ENCODE results near the gene SCYL1.

SCYL1 gene

GRCh38 chr11:65524741-65525545 is at the start of gene SCYL1:
SCYL1 (plus strand) TSS chr11:65525083; CDS start chr11:65525154, 71 bp downstream.
- DNase-seq (ENCODE audit: low spot score) = peak; percentile 98

- no peak for DNase-seq (ENCODE audit: low spot score)
These were observed 48.2 kb upstream of the SCYL1 start for GRCh38 chr11:65476632-65477148.

GRCh38 chr11:65477149-65477965 is 47.5 kb upstream of the SCYL1 start:
- peak; percentile 94 for DNase-seq (ENCODE audit: low spot score)

GRCh38 chr11:65478388-65479183 is 46.3 kb upstream of the SCYL1 start:
- DNase-seq (ENCODE audit: low spot score) = peak; percentile 48

GRCh38 chr11:65479184-65480145 is 45.4 kb upstream of the SCYL1 start:
- peak; percentile 62 for DNase-seq (ENCODE audit: low spot score)

- no peak for DNase-seq (ENCODE audit: low spot score)
These were observed 42.5 kb upstream of the SCYL1 start for GRCh38 chr11:65482306-65482850.

- no peak for DNase-seq (ENCODE audit: low spot score)
These were observed 39.0 kb upstream of the SCYL1 start for GRCh38 chr11:65485920-65486219.

GRCh38 chr11:65486570-65487466 is 38.1 kb upstream of the SCYL1 start:
- DNase-seq (ENCODE audit: low spot score) = no peak

GRCh38 chr11:65487467-65488272 is 37.2 kb upstream of the SCYL1 start:
- peak; percentile 94 for DNase-seq (ENCODE audit: low spot score)

GRCh38 chr11:65488273-65489034 is 36.4 kb upstream of the SCYL1 start:
- DNase-seq (ENCODE audit: low spot score) = no peak

GRCh38 chr11:65489035-65489705 is 35.7 kb upstream of the SCYL1 start:
- DNase-seq (ENCODE audit: low spot score) = peak; percentile 57

GRCh38 chr11:65489706-65490320 is 35.1 kb upstream of the SCYL1 start:
- no peak for DNase-seq (ENCODE audit: low spot score)

- DNase-seq (ENCODE audit: low spot score) = no peak
These were observed 33.8 kb upstream of the SCYL1 start for GRCh38 chr11:65491163-65491465.

GRCh38 chr11:65491614-65492386 is 33.1 kb upstream of the SCYL1 start:
- no peak for DNase-seq (ENCODE audit: low spot score)

- no peak for DNase-seq (ENCODE audit: low spot score)
These were observed 32.6 kb upstream of the SCYL1 start for GRCh38 chr11:65492387-65492636.

- no peak for DNase-seq (ENCODE audit: low spot score)
These were observed 32.1 kb upstream of the SCYL1 start for GRCh38 chr11:65492637-65493366.

Data from AG08396 (cell line).